HEK293 (cell line): ENCODE data around the gene ANKRD28.

Experiments used
- MEIS1 ChIP-seq: sonication (generic); formaldehyde crosslinking; IDR thresholded peaks from 2 replicates; pipeline ENCODE4 v1.8.1; 2022; ENCODE audit warnings: missing genetic modification reagents, mild to moderate bottlenecking, borderline replicate concordance
- YY1 ChIP-seq: fragments of 450-650 bp; formaldehyde crosslinking; IDR thresholded peaks from 2 replicates; pipeline ENCODE4 v1.5.1; 2018; ENCODE audit warnings: missing biosample characterization, missing genetic modification characterization
- ZBTB8A ChIP-seq: fragments of 450-650 bp; formaldehyde crosslinking; IDR thresholded peaks from 2 replicates; pipeline ENCODE4 v1.5.1; 2016; ENCODE audit warnings: missing biosample characterization, missing genetic modification characterization
- ZNF266 ChIP-seq: fragments of 450-650 bp; formaldehyde crosslinking; IDR thresholded peaks from 2 replicates; pipeline ENCODE4 v1.5.1; 2016; ENCODE audit warnings: missing biosample characterization, missing genetic modification characterization, low read depth
- ZNF274 ChIP-seq, 2 experiments: fragments of 200-500 bp in 1 of 2; fragments of 450-650 bp in 1 of 2; sonication (Bioruptor generic) in 1 of 2; formaldehyde crosslinking in 1 of 2; IDR thresholded peaks; 2 replicates each; pipeline versions ENCODE4 v1.5.1 to v1.6.1; 2014 to 2016; ENCODE audit warnings: borderline replicate concordance in 1 of 2, inconsistent platforms in 1 of 2, low read length in 1 of 2, missing biosample characterization in 1 of 2, missing genetic modification characterization in 1 of 2
- ZNF560 ChIP-seq: fragments of 450-650 bp; formaldehyde crosslinking; IDR thresholded peaks from 2 replicates; pipeline ENCODE4 v1.5.1; 2017; ENCODE audit warnings: missing biosample characterization, missing genetic modification characterization, borderline replicate concordance
- TF ChIP-seq, protein P1 (sequence below): fragments of 450-650 bp; formaldehyde crosslinking; IDR thresholded peaks from 2 replicates; pipeline ENCODE4 v1.5.1; 2016; ENCODE audit warnings: missing biosample characterization, missing genetic modification characterization
- TF ChIP-seq, protein P2 (sequence below): fragments of 450-650 bp; formaldehyde crosslinking; IDR thresholded peaks from 2 replicates; pipeline ENCODE4 v1.5.1; 2016; ENCODE audit warnings: missing biosample characterization, missing genetic modification characterization, low read depth

- TF ChIP-seq, protein P1, sequence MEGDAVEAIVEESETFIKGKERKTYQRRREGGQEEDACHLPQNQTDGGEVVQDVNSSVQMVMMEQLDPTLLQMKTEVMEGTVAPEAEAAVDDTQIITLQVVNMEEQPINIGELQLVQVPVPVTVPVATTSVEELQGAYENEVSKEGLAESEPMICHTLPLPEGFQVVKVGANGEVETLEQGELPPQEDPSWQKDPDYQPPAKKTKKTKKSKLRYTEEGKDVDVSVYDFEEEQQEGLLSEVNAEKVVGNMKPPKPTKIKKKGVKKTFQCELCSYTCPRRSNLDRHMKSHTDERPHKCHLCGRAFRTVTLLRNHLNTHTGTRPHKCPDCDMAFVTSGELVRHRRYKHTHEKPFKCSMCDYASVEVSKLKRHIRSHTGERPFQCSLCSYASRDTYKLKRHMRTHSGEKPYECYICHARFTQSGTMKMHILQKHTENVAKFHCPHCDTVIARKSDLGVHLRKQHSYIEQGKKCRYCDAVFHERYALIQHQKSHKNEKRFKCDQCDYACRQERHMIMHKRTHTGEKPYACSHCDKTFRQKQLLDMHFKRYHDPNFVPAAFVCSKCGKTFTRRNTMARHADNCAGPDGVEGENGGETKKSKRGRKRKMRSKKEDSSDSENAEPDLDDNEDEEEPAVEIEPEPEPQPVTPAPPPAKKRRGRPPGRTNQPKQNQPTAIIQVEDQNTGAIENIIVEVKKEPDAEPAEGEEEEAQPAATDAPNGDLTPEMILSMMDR (tag by site-specific recombination): no peak
- no peak for TF ChIP-seq ZNF560 (tag by site-specific recombination)
- TF ChIP-seq ZNF266: no peak
- no peak for TF ChIP-seq ZBTB8A
- TF ChIP-seq, protein P2, sequence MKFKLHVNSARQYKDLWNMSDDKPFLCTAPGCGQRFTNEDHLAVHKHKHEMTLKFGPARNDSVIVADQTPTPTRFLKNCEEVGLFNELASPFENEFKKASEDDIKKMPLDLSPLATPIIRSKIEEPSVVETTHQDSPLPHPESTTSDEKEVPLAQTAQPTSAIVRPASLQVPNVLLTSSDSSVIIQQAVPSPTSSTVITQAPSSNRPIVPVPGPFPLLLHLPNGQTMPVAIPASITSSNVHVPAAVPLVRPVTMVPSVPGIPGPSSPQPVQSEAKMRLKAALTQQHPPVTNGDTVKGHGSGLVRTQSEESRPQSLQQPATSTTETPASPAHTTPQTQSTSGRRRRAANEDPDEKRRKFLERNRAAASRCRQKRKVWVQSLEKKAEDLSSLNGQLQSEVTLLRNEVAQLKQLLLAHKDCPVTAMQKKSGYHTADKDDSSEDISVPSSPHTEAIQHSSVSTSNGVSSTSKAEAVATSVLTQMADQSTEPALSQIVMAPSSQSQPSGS (tag by site-specific recombination): no peak
- no peak for TF ChIP-seq MEIS1 (CRISPR knock-in tag)
- TF ChIP-seq ZNF274 (IDR thresholded peaks at IDR 0.05; ENCODE audit: low read length): no peak
- no peak for TF ChIP-seq ZNF274 (tag by site-specific recombination; IDR thresholded peaks at IDR 0.05; ENCODE audit: borderline replicate concordance)
- no peak for TF ChIP-seq YY1 (tag by site-specific recombination)
Measured at GRCh38 chr3:15685927-15686326, 111.9 kb downstream of the ANKRD28 start.
